H9 (cell line): Measurements from ENCODE around the gene ZNF765. TPM values are rescaled to one million over a fixed set of nuclear protein-coding genes. Genes with fewer than 3 reads are reported as not detected.

Source experiments
- DNase-seq: peaks from one replicate; pipeline ENCODE4 v3.0.0-alpha.2; 2017
- H2AFZ ChIP-seq: one replicate; pipeline ENCODE4 v1.6.1; 2013; ENCODE audit warnings: mild to moderate bottlenecking, low read length, control low read depth, moderate library complexity
- H2AK5ac ChIP-seq: 2 replicates; pipeline ENCODE4 v1.6.1; 2013; ENCODE audit warnings: low read length, control low read depth, mixed read lengths; ENCODE audit not compliant: insufficient read length
- H2BK120ac ChIP-seq: one replicate; pipeline ENCODE4 v1.6.1; 2013; ENCODE audit warnings: low read depth, mild to moderate bottlenecking, low read length, control low read depth, inconsistent platforms; ENCODE audit not compliant: poor library complexity, severe bottlenecking
- H2BK12ac ChIP-seq: 2 replicates; pipeline ENCODE4 v1.6.1; 2013; ENCODE audit warnings: low read length, control low read depth, mixed read lengths, low read depth; ENCODE audit not compliant: insufficient read length
- H2BK15ac ChIP-seq: 2 replicates; pipeline ENCODE4 v1.6.1; 2013; ENCODE audit warnings: low read depth, low read length, control low read depth
- H2BK20ac ChIP-seq: one replicate; pipeline ENCODE4 v1.6.1; 2013; ENCODE audit warnings: low read depth, mild to moderate bottlenecking, low read length, control low read depth, inconsistent platforms; ENCODE audit not compliant: poor library complexity, severe bottlenecking
- H2BK5ac ChIP-seq: 2 replicates; pipeline ENCODE4 v1.6.1; 2013; ENCODE audit warnings: low read length, control low read depth, mixed read lengths; ENCODE audit not compliant: insufficient read length
- H3K14ac ChIP-seq: 2 replicates; pipeline ENCODE4 v1.6.1; 2013; ENCODE audit warnings: low read length, control low read depth; ENCODE audit not compliant: insufficient read depth
- H3K18ac ChIP-seq: 2 replicates; pipeline ENCODE4 v1.6.1; 2013; ENCODE audit warnings: low read depth, mild to moderate bottlenecking, mixed read lengths, low read length, control low read depth; ENCODE audit not compliant: insufficient read length
- H3K23ac ChIP-seq: 2 replicates; pipeline ENCODE4 v1.6.1; 2013; ENCODE audit warnings: low read length, control low read depth, mixed read lengths, low read depth; ENCODE audit not compliant: insufficient read length
- H3K23me2 ChIP-seq: 2 replicates; pipeline ENCODE4 v1.6.1; 2013; ENCODE audit warnings: low read depth, mild to moderate bottlenecking, mixed read lengths, low read length, control low read depth; ENCODE audit not compliant: insufficient read length, poor library complexity, severe bottlenecking
- H3K27ac ChIP-seq: 2 replicates; pipeline ENCODE4 v1.5.1; 2013; ENCODE audit warnings: low read length, control low read depth, mixed read lengths, low read depth; ENCODE audit not compliant: insufficient read length
- H3K27me3 ChIP-seq: 2 replicates; pipeline ENCODE4 v1.6.1; 2013; ENCODE audit warnings: low read length, control low read depth, inconsistent platforms; ENCODE audit not compliant: insufficient read depth
- H3K4ac ChIP-seq: 2 replicates; pipeline ENCODE4 v1.6.1; 2013; ENCODE audit warnings: low read depth, mild to moderate bottlenecking, control low read depth, inconsistent platforms, low read length, moderate library complexity
- H3K4me1 ChIP-seq: 2 replicates; pipeline ENCODE4 v1.6.1; 2013; ENCODE audit warnings: low read length, control low read depth, inconsistent platforms; ENCODE audit not compliant: insufficient read depth
- H3K4me2 ChIP-seq: 2 replicates; pipeline ENCODE4 v1.6.1; 2013; ENCODE audit warnings: low read length, control low read depth, mixed read lengths; ENCODE audit not compliant: insufficient read length, insufficient read depth
- H3K56ac ChIP-seq: 2 replicates; pipeline ENCODE4 v1.6.1; 2013; ENCODE audit warnings: low read depth, mild to moderate bottlenecking, mixed read lengths, low read length, control low read depth; ENCODE audit not compliant: insufficient read length
- H3K79me1 ChIP-seq: 2 replicates; pipeline ENCODE4 v1.6.1; 2013; ENCODE audit warnings: low read depth, mild to moderate bottlenecking, moderate library complexity, low read length, control low read depth, inconsistent platforms; ENCODE audit not compliant: insufficient read depth, poor library complexity, severe bottlenecking
- H3K79me2 ChIP-seq: 2 replicates; pipeline ENCODE4 v1.6.1; 2013; ENCODE audit warnings: low read length, control low read depth, inconsistent platforms; ENCODE audit not compliant: insufficient read depth
- H3K9ac ChIP-seq: 2 replicates; pipeline ENCODE4 v1.6.1; 2013; ENCODE audit warnings: low read length, control low read depth, mixed read lengths; ENCODE audit not compliant: insufficient read length; ENCODE audit errors: extremely low read depth
- H3K9me3 ChIP-seq: one replicate; pipeline ENCODE4 v1.6.1; 2013; ENCODE audit warnings: low read depth, low read length, inconsistent platforms; ENCODE audit not compliant: control insufficient read depth
- H3T11ph ChIP-seq: one replicate; pipeline ENCODE4 v1.6.1; 2013; ENCODE audit warnings: mild to moderate bottlenecking, low read length, control low read depth, inconsistent platforms
- H4K20me1 ChIP-seq: one replicate; pipeline ENCODE4 v1.6.1; 2013; ENCODE audit not compliant: control insufficient read depth, insufficient read length, insufficient read depth
- H4K5ac ChIP-seq: 2 replicates; pipeline ENCODE4 v1.6.1; 2013; ENCODE audit warnings: low read depth, mild to moderate bottlenecking, mixed read lengths, low read length, control low read depth; ENCODE audit not compliant: insufficient read length
- H4K8ac ChIP-seq: replicated peaks from 2 replicates; pipeline ENCODE4 v1.6.1; 2013; ENCODE audit warnings: low read length, control low read depth, mixed read lengths, low read depth; ENCODE audit not compliant: insufficient read length
- H4K91ac ChIP-seq: 2 replicates; pipeline ENCODE4 v1.6.1; 2013; ENCODE audit warnings: low read depth, mild to moderate bottlenecking, moderate library complexity, mixed read lengths, low read length, control low read depth; ENCODE audit not compliant: insufficient read length
- H3K27ac Mint-ChIP-seq, 3 experiments: 2 replicates in 2 of 3; 3 replicates in 1 of 3; pipeline ENCODE4 v1.8.0; 2020 to 2021; ENCODE audit warnings: mixed read lengths in 3 of 3, mild to moderate bottlenecking in 1 of 3, moderate library complexity in 1 of 3
- H3K27me3 Mint-ChIP-seq: 2 replicates; pipeline ENCODE4 v1.8.0; 2021; ENCODE audit warnings: low read depth, mild to moderate bottlenecking, moderate library complexity, mixed read lengths
- H3K36me3 Mint-ChIP-seq, 3 experiments: 2 replicates in 2 of 3; 3 replicates in 1 of 3; pipeline ENCODE4 v1.8.0; 2020 to 2021; ENCODE audit warnings: low read depth in 3 of 3, mixed read lengths in 3 of 3; ENCODE audit not compliant: insufficient read depth in 1 of 3
- H3K4me1 Mint-ChIP-seq, 2 experiments: 2 replicates each; pipeline ENCODE4 v1.8.0; 2020; ENCODE audit warnings: mixed read lengths in 2 of 2
- H3K4me3 Mint-ChIP-seq, 2 experiments: 2 replicates in 1 of 2; 3 replicates in 1 of 2; pipeline ENCODE4 v1.8.0; 2020 to 2021; ENCODE audit warnings: mild to moderate bottlenecking in 2 of 2, mixed read lengths in 2 of 2, moderate library complexity in 1 of 2
- H3K9me3 Mint-ChIP-seq, 2 experiments: 2 replicates in 1 of 2; 3 replicates in 1 of 2; pipeline ENCODE4 v1.8.0; 2020; ENCODE audit warnings: mild to moderate bottlenecking in 2 of 2, mixed read lengths in 2 of 2, moderate library complexity in 1 of 2
- WGBS: extraction: QIAGEN DNeasy Blood & Tissue Kit; methylation state at CpG from one replicate; pipeline ENCODE4 v1.1.7; 2013; ENCODE audit warnings: missing lambda C conversion rate, low lambda C conversion rate, mixed read lengths; ENCODE audit not compliant: insufficient read length; ENCODE audit errors: extremely low coverage; 5-methylcytosine and 5-hydroxymethylcytosine counted together
- total RNA-seq: library from RNA; stranded (reverse); gene quantifications from 2 replicates; pipeline ENCODE4 v1.2.1, GENCODE V29; 2021
- TF ChIP-seq, protein P1 (sequence below): fragments of 200-600 bp; sonication (generic); conservative IDR thresholded peaks from 3 replicates; pipeline ENCODE4 v1.8.0; 2021; ENCODE audit warnings: antibody characterized with exemption, mild to moderate bottlenecking

Gene ZNF765
- total RNA-seq, 1 experiment from 2014 or later, result 20.4 TPM

DNA sequence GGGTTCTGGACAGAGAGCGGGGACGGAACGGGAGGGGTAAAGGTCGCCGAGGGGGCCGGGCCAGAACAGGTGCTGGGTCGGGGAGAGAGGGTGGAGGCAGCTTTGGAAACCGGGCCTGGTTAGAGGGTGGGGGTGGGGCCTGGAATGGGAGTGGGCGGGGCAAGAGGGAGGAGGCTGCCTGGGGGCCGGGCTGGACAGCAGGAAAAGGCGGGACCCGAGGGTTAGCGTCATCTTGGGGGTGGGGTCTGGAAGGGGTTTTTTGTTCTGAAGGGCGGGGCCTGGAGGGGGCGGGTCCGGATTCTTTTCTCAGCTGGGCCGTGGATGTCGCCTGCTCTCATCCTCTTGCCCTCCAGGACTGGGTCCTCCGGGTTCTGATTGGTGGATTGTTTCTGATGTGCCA is 68.3 kb downstream of the ZNF765 start:
- Histone ChIP-seq H2AFZ (no peak overlapping the region), H3K18ac (no peak overlapping the region), H3K79me2 (no peaks in the 10 kb centered on the region), H4K20me1 (no peaks in the 10 kb centered on the region), H3K14ac (no peak overlapping the region), H2BK120ac (no peak overlapping the region), H2BK20ac (no peak overlapping the region), H3K79me1 (no peaks in the 10 kb centered on the region), H3K23me2 (peaks cover 3% of the 10 kb centered on the region), H2AK5ac (no peak overlapping the region), H3K4ac (no peak overlapping the region), H4K5ac (no peak overlapping the region), H2BK5ac (no peak overlapping the region), H3K4me2 (peak overlapping the region; percentile 70), H3K4me1 (no peaks in the 10 kb centered on the region; the same call in 1 of the 2 replicates), H4K8ac (no peak overlapping the region), H3K9ac (no peak overlapping the region), H3K23ac (no peak overlapping the region), H3K27me3 (no peaks in the 10 kb centered on the region), H3K27ac (no peak overlapping the region), H3K9me3 (no peaks in the 10 kb centered on the region), H4K91ac (no peak overlapping the region), H3K56ac (no peak overlapping the region), H2BK12ac (no peak overlapping the region), H2BK15ac (no peak overlapping the region), H3T11ph (no peak overlapping the region)
- Mint-ChIP-seq H3K9me3 (peaks cover 12 to 16% of the 10 kb centered on the region in 2 experiments), H3K36me3 (peaks cover 9 to 10% (median 10%) of the 10 kb centered on the region in 3 experiments), H3K27ac (0 out of 7 replicates have a peak overlapping the region, but pooled peaks of 2 of the 3 experiments have one; percentile 7 to 35), H3K4me3 (peak overlapping the region; percentile 39 to 67; a peak in 3 of 5 replicates), H3K4me1 (peaks cover 37 to 40% of the 10 kb centered on the region in 2 experiments), H3K27me3 (no peaks in the 10 kb centered on the region; the same call in 1 of the 2 replicates)
- WGBS, result no CpG with 5 or more reads among the region's 19 CpGs
- peak; percentile 95 for DNase-seq
- TF ChIP-seq, protein P1, sequence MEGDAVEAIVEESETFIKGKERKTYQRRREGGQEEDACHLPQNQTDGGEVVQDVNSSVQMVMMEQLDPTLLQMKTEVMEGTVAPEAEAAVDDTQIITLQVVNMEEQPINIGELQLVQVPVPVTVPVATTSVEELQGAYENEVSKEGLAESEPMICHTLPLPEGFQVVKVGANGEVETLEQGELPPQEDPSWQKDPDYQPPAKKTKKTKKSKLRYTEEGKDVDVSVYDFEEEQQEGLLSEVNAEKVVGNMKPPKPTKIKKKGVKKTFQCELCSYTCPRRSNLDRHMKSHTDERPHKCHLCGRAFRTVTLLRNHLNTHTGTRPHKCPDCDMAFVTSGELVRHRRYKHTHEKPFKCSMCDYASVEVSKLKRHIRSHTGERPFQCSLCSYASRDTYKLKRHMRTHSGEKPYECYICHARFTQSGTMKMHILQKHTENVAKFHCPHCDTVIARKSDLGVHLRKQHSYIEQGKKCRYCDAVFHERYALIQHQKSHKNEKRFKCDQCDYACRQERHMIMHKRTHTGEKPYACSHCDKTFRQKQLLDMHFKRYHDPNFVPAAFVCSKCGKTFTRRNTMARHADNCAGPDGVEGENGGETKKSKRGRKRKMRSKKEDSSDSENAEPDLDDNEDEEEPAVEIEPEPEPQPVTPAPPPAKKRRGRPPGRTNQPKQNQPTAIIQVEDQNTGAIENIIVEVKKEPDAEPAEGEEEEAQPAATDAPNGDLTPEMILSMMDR, result no peak
